Sigmoid colon (tissue), 4 donors: ENCODE results near the gene KISS1.

Experiments
- CTCF ChIP-seq, 4 experiments: fragments of 450-650 bp in 3 of 4; fragments of 200-600 bp in 1 of 4; IDR thresholded peaks; one replicate each; pipeline ENCODE4 v1.5.1; 2016 to 2019; ENCODE audit warnings: antibody characterized with exemption in 4 of 4, mild to moderate bottlenecking in 3 of 4, moderate library complexity in 2 of 4
- EP300 ChIP-seq, 4 donors: sonication (generic); formaldehyde crosslinking; IDR thresholded peaks; one replicate each; pipeline ENCODE4 v1.6.1; 2017; ENCODE audit warnings: antibody characterized with exemption in 4 of 4
- POLR2A ChIP-seq, 2 donors: fragments of 450-650 bp; IDR thresholded peaks; one replicate each; pipeline ENCODE4 v1.6.1; 2016; ENCODE audit warnings: antibody characterized with exemption in 2 of 2, mild to moderate bottlenecking in 2 of 2, moderate library complexity in 2 of 2
- POLR2AphosphoS5 ChIP-seq, 4 donors: sonication (generic); formaldehyde crosslinking; IDR thresholded peaks; one replicate each; pipeline ENCODE4 v1.6.1; 2017; ENCODE audit warnings: antibody characterized with exemption in 4 of 4

GRCh38 chr1:204190212-204191211, 5.8 kb downstream of the KISS1 start:
- TF ChIP-seq POLR2A (IDR thresholded peaks at IDR 0.05): no peak
- no peak for TF ChIP-seq CTCF (IDR thresholded peaks at IDR 0.05)
- no peak for TF ChIP-seq EP300 (IDR thresholded peaks at IDR 0.05)
- TF ChIP-seq POLR2AphosphoS5 (IDR thresholded peaks at IDR 0.05): no peak
